ENCODE results near the gene CSMD2.

The CSMD2 gene

GRCh38 chr1:33634143-33634542, 530.9 kb downstream of the CSMD2 start:
- Histone ChIP-seq H3K4me3 (no peak overlapping the region), H3K27me3 (ENCODE audit: low read depth) (peaks cover 7% of the 10 kb centered on the region; the same call in 1 of the 2 replicates), H3K9me3 (no peaks in the 10 kb centered on the region), H3K36me3 (replicated peaks) (no peaks in the 10 kb centered on the region), H3K4me1 (no peaks in the 10 kb centered on the region)
- in situ Hi-C loops (cut with MboI; ENCODE audit: low sequenced_read_pairs), result loop anchor here (10.0 to 25.0 kb wide), 2 partner anchors 953 to 1111 kb away; no protein-coding TSS in a partner anchor
- DNase-seq (ENCODE audit: low spot score in 2 of 2), result no peak

- Histone ChIP-seq H3K4me1 (no peaks in the 10 kb centered on the region), H3K4me3 (no peak overlapping the region), H3K36me3 (replicated peaks) (no peaks in the 10 kb centered on the region), H3K27me3 (ENCODE audit: low read depth) (peaks cover 7% of the 10 kb centered on the region; the same call in 1 of the 2 replicates), H3K9me3 (no peaks in the 10 kb centered on the region)
- in situ Hi-C loops (cut with MboI; ENCODE audit: low sequenced_read_pairs), result loop anchor here (10.0 to 25.0 kb wide), 2 partner anchors 954 to 1112 kb away; no protein-coding TSS in a partner anchor
- DNase-seq (ENCODE audit: low spot score in 2 of 2), result peak; percentile 85 to 94
These were observed 531.8 kb downstream of the CSMD2 start for GRCh38 chr1:33633019-33633801.

- H3K4me1 ChIP-seq, result no peaks in the 10 kb centered on the region
- DNase-seq (ENCODE audit: low spot score in 2 of 2), result no peak
- no peaks in the 10 kb centered on the region for H3K36me3 ChIP-seq (replicated peaks)
- in situ Hi-C loops (cut with MboI; ENCODE audit: low sequenced_read_pairs), result loop anchor here (10.0 to 25.0 kb wide), 2 partner anchors 957 to 1114 kb away; no protein-coding TSS in a partner anchor
- H3K9me3 ChIP-seq, result no peaks in the 10 kb centered on the region
- no peak overlapping the region for H3K4me3 ChIP-seq
- H3K27me3 ChIP-seq (ENCODE audit: low read depth), result peaks cover 11% of the 10 kb centered on the region; the same call in 1 of the 2 replicates
These were observed 534.3 kb downstream of the CSMD2 start for GRCh38 chr1:33630686-33631085.

GRCh38 chr1:33626801-33627200, 538.2 kb downstream of the CSMD2 start:
- no peaks in the 10 kb centered on the region for H3K4me1 ChIP-seq
- in situ Hi-C loops (cut with MboI; ENCODE audit: low sequenced_read_pairs), result loop anchor here (25.0 kb wide), 1 partner anchor 960 kb away; no protein-coding TSS in a partner anchor
- no peaks in the 10 kb centered on the region for H3K36me3 ChIP-seq (replicated peaks)
- no peak overlapping the region for H3K4me3 ChIP-seq
- H3K27me3 ChIP-seq (ENCODE audit: low read depth), result peaks cover 11% of the 10 kb centered on the region; the same call in 1 of the 2 replicates
- no peaks in the 10 kb centered on the region for H3K9me3 ChIP-seq
- no peak for DNase-seq (ENCODE audit: low spot score in 2 of 2)

GRCh38 chr1:33624991-33625870, 539.8 kb downstream of the CSMD2 start:
- no peak overlapping the region for H3K4me3 ChIP-seq
- no peaks in the 10 kb centered on the region for H3K36me3 ChIP-seq (replicated peaks)
- in situ Hi-C loops (cut with MboI; ENCODE audit: low sequenced_read_pairs), result loop anchor here (25.0 kb wide), 2 partner anchors 488 to 962 kb away; no protein-coding TSS in a partner anchor
- peaks cover 11% of the 10 kb centered on the region; the same call in 1 of the 2 replicates for H3K27me3 ChIP-seq (ENCODE audit: low read depth)
- DNase-seq (ENCODE audit: low spot score in 2 of 2), result peak in 1 of 2 experiments; percentile 60
- H3K4me1 ChIP-seq, result no peaks in the 10 kb centered on the region
- no peaks in the 10 kb centered on the region for H3K9me3 ChIP-seq

- no peaks in the 10 kb centered on the region for H3K9me3 ChIP-seq
- peaks cover 11% of the 10 kb centered on the region; the same call in 1 of the 2 replicates for H3K27me3 ChIP-seq (ENCODE audit: low read depth)
- H3K4me3 ChIP-seq, result no peak overlapping the region
- no peak for DNase-seq (ENCODE audit: low spot score in 2 of 2)
- H3K4me1 ChIP-seq, result no peaks in the 10 kb centered on the region
- H3K36me3 ChIP-seq (replicated peaks), result no peaks in the 10 kb centered on the region
- in situ Hi-C loops (cut with MboI; ENCODE audit: low sequenced_read_pairs), result loop anchor here (25.0 kb wide), 1 partner anchor 487 kb away; no protein-coding TSS in a partner anchor
These were observed 540.6 kb downstream of the CSMD2 start for GRCh38 chr1:33624261-33624990.

- H3K9me3 ChIP-seq, result no peaks in the 10 kb centered on the region
- in situ Hi-C loops (cut with MboI; ENCODE audit: low sequenced_read_pairs), result loop anchor here (25.0 kb wide), 1 partner anchor 487 kb away; no protein-coding TSS in a partner anchor
- no peak for DNase-seq (ENCODE audit: low spot score in 2 of 2)
- H3K27me3 ChIP-seq (ENCODE audit: low read depth), result peaks cover 7% of the 10 kb centered on the region; the same call in 1 of the 2 replicates
- H3K4me1 ChIP-seq, result no peaks in the 10 kb centered on the region
- no peaks in the 10 kb centered on the region for H3K36me3 ChIP-seq (replicated peaks)
- no peak overlapping the region for H3K4me3 ChIP-seq
These were observed 541.2 kb downstream of the CSMD2 start for GRCh38 chr1:33623811-33624210.

- Histone ChIP-seq H3K36me3 (replicated peaks) (no peaks in the 10 kb centered on the region), H3K4me3 (no peak overlapping the region), H3K27me3 (ENCODE audit: low read depth) (peaks cover 5% of the 10 kb centered on the region; the same call in 1 of the 2 replicates), H3K9me3 (no peaks in the 10 kb centered on the region), H3K4me1 (no peaks in the 10 kb centered on the region)
- in situ Hi-C loops (cut with MboI; ENCODE audit: low sequenced_read_pairs), result loop anchor here (25.0 kb wide), 1 partner anchor 485 kb away; no protein-coding TSS in a partner anchor
- DNase-seq (ENCODE audit: low spot score in 2 of 2), result no peak
These were observed 542.3 kb downstream of the CSMD2 start for GRCh38 chr1:33622757-33623156.

- Histone ChIP-seq H3K4me3 (no peak overlapping the region), H3K36me3 (replicated peaks) (no peaks in the 10 kb centered on the region), H3K4me1 (no peaks in the 10 kb centered on the region), H3K27me3 (ENCODE audit: low read depth) (peaks cover 15% of the 10 kb centered on the region), H3K9me3 (no peaks in the 10 kb centered on the region)
- in situ Hi-C loops (cut with MboI; ENCODE audit: low sequenced_read_pairs), result loop anchor here (10.0 to 25.0 kb wide), 2 partner anchors 324 to 481 kb away; no protein-coding TSS in a partner anchor
- no peak for DNase-seq (ENCODE audit: low spot score in 2 of 2)
These were observed 546.4 kb downstream of the CSMD2 start for GRCh38 chr1:33618636-33619035.

- in situ Hi-C loops (cut with MboI; ENCODE audit: low sequenced_read_pairs), result loop anchor here (10.0 to 25.0 kb wide), 2 partner anchors 323 to 480 kb away; no protein-coding TSS in a partner anchor
- H3K27me3 ChIP-seq (ENCODE audit: low read depth), result peaks cover 18% of the 10 kb centered on the region
- no peak for DNase-seq (ENCODE audit: low spot score in 2 of 2)
- no peaks in the 10 kb centered on the region for H3K9me3 ChIP-seq
- H3K4me3 ChIP-seq, result no peak overlapping the region
- no peaks in the 10 kb centered on the region for H3K4me1 ChIP-seq
- no peaks in the 10 kb centered on the region for H3K36me3 ChIP-seq (replicated peaks)
These were observed 547.6 kb downstream of the CSMD2 start for GRCh38 chr1:33617451-33617850.

- Histone ChIP-seq H3K4me3 (no peak overlapping the region), H3K4me1 (no peaks in the 10 kb centered on the region), H3K36me3 (replicated peaks) (no peaks in the 10 kb centered on the region), H3K9me3 (no peaks in the 10 kb centered on the region), H3K27me3 (ENCODE audit: low read depth) (peaks cover 18% of the 10 kb centered on the region)
- in situ Hi-C loops (cut with MboI; ENCODE audit: low sequenced_read_pairs), result loop anchor here (10.0 to 25.0 kb wide), 2 partner anchors 322 to 479 kb away; no protein-coding TSS in a partner anchor
- peak in 1 of 2 experiments; percentile 22 for DNase-seq (ENCODE audit: low spot score in 2 of 2)
These were observed 548.2 kb downstream of the CSMD2 start for GRCh38 chr1:33616780-33617179.

GRCh38 chr1:33615546-33615945, 549.5 kb downstream of the CSMD2 start:
- in situ Hi-C loops (cut with MboI; ENCODE audit: low sequenced_read_pairs), result loop anchor here (10.0 to 25.0 kb wide), 2 partner anchors 321 to 478 kb away; no protein-coding TSS in a partner anchor
- Histone ChIP-seq H3K4me3 (no peak overlapping the region), H3K36me3 (replicated peaks) (no peaks in the 10 kb centered on the region), H3K4me1 (no peaks in the 10 kb centered on the region), H3K9me3 (no peaks in the 10 kb centered on the region), H3K27me3 (ENCODE audit: low read depth) (peaks cover 18% of the 10 kb centered on the region)
- DNase-seq (ENCODE audit: low spot score in 2 of 2), result no peak
